GM10248 (cell line): ENCODE data around the gene SMC1B.
"Not testable (repeated sequence)": the region's sequence is repeated elsewhere in the genome, so short reads cannot be mapped to it uniquely, and the experiment has no call there.

ENCODE experiments used
- CTCF ChIA-PET: fragments of 300-600 bp; sonication (Branson Sonifier 250); formaldehyde crosslinking; extraction: SDS; loops from one replicate; lab custom pipeline; 2021; ENCODE audit warnings: antibody characterized with exemption; lab: Yijun Ruan, JAX
- POLR2A ChIA-PET: fragments of 350-650 bp; sonication (Branson Sonifier 250); formaldehyde crosslinking; extraction: SDS; loops from one replicate; lab custom pipeline; 2020; ENCODE audit warnings: antibody characterized with exemption; lab: Yijun Ruan, JAX
- DNase-seq: peaks from one replicate; pipeline ENCODE4 v3.0.0; 2012; ENCODE audit errors: extremely low spot score
- CTCF ChIP-seq: IDR thresholded peaks from 2 replicates; pipeline ENCODE4 v1.5.1; 2012; ENCODE audit warnings: mild to moderate bottlenecking, low read depth; ENCODE audit errors: extremely low read depth, missing control alignments, control extremely low read depth

The SMC1B gene

GRCh38 chr22:45451972-45452371 is 38.6 kb upstream of the SMC1B start:
- ChIA-PET CTCF (interaction anchor here (2.6 kb wide), 1 partner anchor 10 kb away, joined by 7 read pairs; no protein-coding TSS in a partner anchor), POLR2A (no interaction called here)
- TF ChIP-seq CTCF, result no peak
- DNase-seq, result no peak

GRCh38 chr22:45450921-45451651 is 37.7 kb upstream of the SMC1B start:
- ChIA-PET CTCF (no interaction called here), POLR2A (no interaction called here)
- no peak for TF ChIP-seq CTCF
- no peak for DNase-seq

- ChIA-PET POLR2A (no interaction called here), CTCF (no interaction called here)
- TF ChIP-seq CTCF, result no peak
- DNase-seq, result no peak
These were observed 36.8 kb upstream of the SMC1B start for GRCh38 chr22:45450101-45450785.

GRCh38 chr22:45449442-45449841 is 36.0 kb upstream of the SMC1B start:
- POLR2A ChIA-PET, DNase-seq, CTCF ChIA-PET: not testable (repeated sequence)

GRCh38 chr22:45448431-45448830 is 35.0 kb upstream of the SMC1B start:
- TF ChIP-seq CTCF, result no peak
- no peak for DNase-seq
- ChIA-PET CTCF (no interaction called here), POLR2A (no interaction called here)

- POLR2A ChIA-PET, DNase-seq, CTCF ChIA-PET: not testable (repeated sequence)
These were observed 34.2 kb upstream of the SMC1B start for GRCh38 chr22:45447596-45447995.

- TF ChIP-seq CTCF, result no peak
- CTCF ChIA-PET, result no interaction called here
- no peak for DNase-seq
- POLR2A ChIA-PET, result no interaction called here
These were observed 32.8 kb upstream of the SMC1B start for GRCh38 chr22:45446216-45446615.
